Raji (cell line): Measurements from ENCODE around the gene BCL2L1.
A peak's percentile ranks its signal among the peaks of the same experiment; 100 is the strongest.

Source experiments
- POLR2A ChIP-seq: IDR thresholded peaks from 2 replicates; pipeline ENCODE4 v1.6.1; 2011; ENCODE audit warnings: low read depth, low read length, control low read depth; ENCODE audit not compliant: insufficient read depth

The BCL2L1 gene

GRCh38 chr20:31740656-31741323 is 18.1 kb upstream of the BCL2L1 start:
- TF ChIP-seq POLR2A: no peak

- no peak for TF ChIP-seq POLR2A
Observed at GRCh38 chr20:31740208-31740607, 17.5 kb upstream of the BCL2L1 start.

DNA sequence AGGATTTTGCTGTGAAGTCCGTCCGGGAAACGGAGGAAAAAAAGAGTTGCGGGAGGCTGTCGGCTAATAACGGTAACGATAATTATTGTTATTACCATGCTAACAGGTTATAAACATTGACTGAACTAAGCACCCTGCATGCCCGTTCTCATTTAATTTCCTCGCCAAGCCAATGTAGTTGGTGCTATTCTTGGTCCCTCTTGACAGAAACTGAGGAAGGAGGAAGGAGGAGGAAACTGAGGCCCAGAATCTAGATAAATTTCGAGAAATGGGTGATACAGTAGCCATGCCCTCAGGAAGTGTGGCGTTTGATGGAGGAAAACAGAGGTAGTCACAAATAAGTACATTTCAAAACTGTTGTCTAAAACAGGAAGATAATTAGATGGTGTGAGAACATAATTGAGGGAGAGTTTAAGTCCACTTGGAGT is 16.9 kb upstream of the BCL2L1 start:
- TF ChIP-seq POLR2A: no peak

- TF ChIP-seq POLR2A: peak; percentile 76
Observed at GRCh38 chr20:31738729-31739549, 16.3 kb upstream of the BCL2L1 start, which contains the start of gene TPX2. Gene TPX2 (plus strand): TSS chr20:31739290. CDS start chr20:31757477, 18,187 bp downstream.

- no peak for TF ChIP-seq POLR2A
Observed at GRCh38 chr20:31731321-31731717, 8.7 kb upstream of the BCL2L1 start.

- peak; percentile 67 for TF ChIP-seq POLR2A
Observed at GRCh38 chr20:31723319-31724078, 831 bp upstream of the BCL2L1 start.

DNA sequence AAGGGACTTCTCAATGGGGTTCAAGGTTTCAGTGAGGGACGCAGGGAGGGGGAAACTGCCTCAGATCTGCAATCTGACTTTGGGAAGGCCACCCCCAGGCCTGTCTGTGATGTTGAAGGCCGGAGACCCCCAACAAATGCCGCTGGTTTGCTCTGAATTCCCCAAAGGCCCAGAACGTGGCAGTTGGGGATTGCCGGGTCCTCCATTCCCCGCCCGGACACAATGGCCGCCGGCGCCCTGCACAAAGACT is 326 bp upstream of the BCL2L1 start:
- no peak for TF ChIP-seq POLR2A

GRCh38 chr20:31721408-31722256 is 1.0 kb downstream of the BCL2L1 start:
- TF ChIP-seq POLR2A: no peak

GRCh38 chr20:31720486-31721407 is 1.9 kb downstream of the BCL2L1 start:
- no peak; the same call in 1 of the 2 replicates for TF ChIP-seq POLR2A

DNA sequence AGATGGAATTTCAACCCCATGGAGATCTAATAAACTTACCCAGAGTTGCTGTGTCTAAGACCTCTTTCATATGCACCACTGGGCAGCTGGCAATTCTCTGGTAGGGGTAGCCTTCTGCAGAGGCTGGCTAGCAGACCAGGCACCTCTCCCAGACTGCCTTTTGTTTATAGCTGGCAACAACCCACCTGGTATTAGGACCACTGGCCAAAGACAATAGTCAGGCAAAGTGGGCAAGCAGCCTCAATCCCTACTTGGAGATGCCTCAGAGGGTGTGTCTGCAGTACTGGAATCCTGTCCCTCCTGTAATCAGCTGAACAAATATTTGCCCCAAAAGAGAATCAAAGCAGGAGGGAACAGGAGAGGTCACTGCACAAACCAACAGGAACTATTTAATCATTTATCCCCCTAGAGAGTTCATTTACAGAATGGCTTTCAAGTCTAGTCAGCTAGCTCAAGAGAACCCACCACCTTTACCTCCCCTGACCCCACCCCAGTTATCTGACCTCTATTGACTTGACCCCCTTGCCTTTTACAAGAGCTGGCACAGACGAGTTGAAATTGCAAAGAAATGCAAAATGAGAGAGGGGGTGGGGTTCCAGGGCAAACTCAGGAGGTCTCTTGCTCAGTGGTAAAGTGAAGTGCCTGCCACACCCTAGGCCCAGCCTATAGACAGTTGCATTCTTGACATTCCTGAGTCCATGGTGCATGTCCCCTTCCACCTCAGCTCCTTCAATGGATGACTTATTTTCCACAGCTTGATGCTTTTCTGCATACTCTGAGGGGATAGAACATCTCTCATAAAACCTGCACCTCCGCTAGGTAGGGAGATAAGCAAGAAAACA is 2.8 kb downstream of the BCL2L1 start:
- TF ChIP-seq POLR2A: 0 out of 2 replicates have a peak, but pooled peaks have one; percentile 12

DNA sequence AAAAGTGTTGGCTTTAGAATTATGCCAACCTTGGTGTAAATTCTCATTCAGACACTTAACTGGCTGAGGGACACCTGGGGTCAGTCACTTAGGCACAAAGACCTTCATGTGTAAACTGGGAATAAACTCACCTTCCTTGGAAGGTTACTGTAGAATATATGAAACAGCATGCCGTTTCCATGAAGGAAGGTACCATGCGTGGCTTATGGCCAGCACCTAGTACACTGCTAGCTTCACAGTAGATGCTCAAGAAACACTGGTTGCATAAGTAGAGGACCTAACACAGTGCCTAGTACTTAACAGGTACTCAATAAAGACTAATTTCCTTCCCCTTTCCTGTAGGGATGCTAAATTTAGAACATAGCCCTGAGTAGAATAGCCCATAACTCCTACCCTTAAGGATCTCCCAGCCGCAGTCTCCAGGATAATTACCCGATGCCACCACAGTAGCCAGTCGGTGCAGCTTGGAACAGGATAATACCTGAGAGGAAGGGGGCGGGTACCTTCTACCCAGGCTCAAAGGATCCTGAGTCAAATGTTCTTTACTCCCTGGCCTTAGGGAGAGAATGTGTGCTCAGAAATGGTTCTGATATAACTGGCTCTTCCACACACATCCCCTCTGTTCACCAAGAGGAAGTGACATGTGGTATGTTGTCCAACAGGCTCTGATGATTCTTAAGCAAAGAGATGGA is 3.6 kb downstream of the BCL2L1 start:
- no peak for TF ChIP-seq POLR2A

- no peak for TF ChIP-seq POLR2A
Observed at GRCh38 chr20:31717478-31718201, 5.0 kb downstream of the BCL2L1 start.
